Activated CD8-positive, alpha-beta memory T cell treated with anti-CD3 and anti-CD28 coated beads, Interleukin-2, amount 50 U/mL, for 24 hours (primary cell): Measurements from ENCODE around the gene ADH1C.
"Not testable (repeated sequence)": the region's sequence is repeated elsewhere in the genome, so short reads cannot be mapped to it uniquely, and the experiment has no call there.

Experiments
- DNase-seq: peaks from one replicate; pipeline ENCODE4 v3.0.0-alpha.2; 2020; ENCODE audit errors: extremely low read depth

ADH1C gene

GRCh38 chr4:99352602-99353537 is at the start of gene ADH1C:
TSS of gene ADH1C (minus strand) at chr4:99352746. CDS start at chr4:99352675, 71 bp downstream.
- no peak for DNase-seq

GRCh38 chr4:99400831-99401230 is 48.3 kb upstream of the ADH1C start:
- DNase-seq = no peak

GRCh38 chr4:99399017-99399416 is 46.5 kb upstream of the ADH1C start:
- no peak for DNase-seq

DNA sequence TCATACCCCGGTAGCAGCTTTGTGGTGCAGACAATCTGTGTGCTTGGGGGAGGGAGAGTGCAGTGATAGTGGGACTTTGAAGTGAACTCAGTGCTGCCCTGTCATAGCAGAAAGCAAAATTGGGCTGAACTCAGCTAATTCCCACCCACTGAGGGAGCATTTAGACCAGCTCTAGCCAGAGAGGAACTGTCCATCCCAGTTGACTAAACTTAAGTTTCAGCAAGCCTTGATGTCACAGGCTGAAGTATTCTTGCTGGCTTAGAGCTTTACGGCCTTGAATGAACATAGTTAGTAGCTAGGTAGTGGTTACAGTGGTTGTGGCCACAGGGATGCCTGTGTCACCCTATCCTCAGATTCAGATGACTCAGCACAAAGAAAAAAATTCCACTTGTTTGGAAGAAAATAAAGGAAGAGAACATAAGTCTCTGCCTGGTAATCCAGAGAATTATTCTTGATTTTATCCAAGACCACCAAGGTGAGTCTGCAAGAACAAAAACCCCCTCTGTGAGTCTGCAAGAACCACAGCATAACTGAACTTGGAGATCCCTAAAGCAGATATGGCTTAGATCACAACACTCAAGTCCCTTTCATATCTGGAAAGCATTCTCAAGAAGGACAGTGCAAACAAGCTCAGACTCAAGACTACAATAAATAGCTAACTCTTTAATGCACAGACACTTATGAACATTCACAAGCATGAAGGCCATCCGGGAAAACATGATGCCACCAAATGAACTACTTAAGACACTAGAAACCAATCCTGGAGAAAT is 43.2 kb upstream of the ADH1C start:
- DNase-seq = no peak

- DNase-seq = no peak
Measured at GRCh38 chr4:99394896-99395295, 42.4 kb upstream of the ADH1C start.

- no peak for DNase-seq
Measured at GRCh38 chr4:99390055-99390454, 37.5 kb upstream of the ADH1C start.

GRCh38 chr4:99389606-99390005 is 37.1 kb upstream of the ADH1C start:
- DNase-seq = no peak

DNA sequence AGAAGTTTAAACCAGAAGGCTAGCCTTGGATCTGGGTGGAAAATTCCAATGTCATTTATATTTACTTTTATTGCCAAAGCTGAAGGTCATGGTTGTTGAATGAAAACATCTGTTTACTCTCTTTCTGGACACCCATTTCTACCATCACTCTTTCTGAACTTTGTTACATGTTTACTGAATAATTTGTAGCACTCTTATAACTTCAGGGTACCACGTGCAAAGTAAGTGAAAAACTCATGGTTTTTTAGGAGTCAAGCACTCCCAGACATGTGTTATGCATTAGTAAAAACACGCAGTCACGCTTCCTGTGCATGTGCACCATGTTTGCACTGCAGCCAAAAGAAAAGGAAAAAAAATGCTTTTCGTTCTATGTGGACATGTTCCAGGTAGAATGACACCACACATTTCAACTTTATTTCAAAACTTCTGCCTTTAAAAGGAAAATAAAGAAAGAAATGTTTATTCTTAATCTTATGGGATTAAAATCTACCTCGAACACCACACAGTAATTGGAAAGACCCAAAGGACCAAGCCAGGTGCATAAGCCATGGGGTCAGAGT is 31.4 kb upstream of the ADH1C start:
- DNase-seq = no peak

DNA sequence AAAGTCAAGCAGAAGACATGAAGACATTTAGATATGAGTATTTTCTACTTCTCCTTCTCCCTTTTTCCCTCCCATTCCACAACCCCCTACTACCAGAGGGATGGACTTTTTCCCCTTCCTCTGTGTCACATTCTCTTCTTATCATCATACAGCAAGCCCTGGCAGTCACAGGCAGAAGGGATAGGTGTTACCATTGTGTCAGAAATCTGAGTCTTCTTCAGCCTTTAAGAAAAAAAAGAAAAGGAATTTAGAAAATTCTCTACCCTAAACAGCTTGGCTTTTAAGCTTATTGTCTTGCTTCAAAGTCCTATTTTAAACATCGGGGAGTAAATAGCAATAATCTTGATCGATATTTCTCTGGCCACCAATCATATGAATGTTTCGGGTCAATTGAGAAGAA is 30.9 kb upstream of the ADH1C start:
- DNase-seq = no peak

GRCh38 chr4:99382745-99383360 is 30.3 kb upstream of the ADH1C start:
- no peak for DNase-seq

DNA sequence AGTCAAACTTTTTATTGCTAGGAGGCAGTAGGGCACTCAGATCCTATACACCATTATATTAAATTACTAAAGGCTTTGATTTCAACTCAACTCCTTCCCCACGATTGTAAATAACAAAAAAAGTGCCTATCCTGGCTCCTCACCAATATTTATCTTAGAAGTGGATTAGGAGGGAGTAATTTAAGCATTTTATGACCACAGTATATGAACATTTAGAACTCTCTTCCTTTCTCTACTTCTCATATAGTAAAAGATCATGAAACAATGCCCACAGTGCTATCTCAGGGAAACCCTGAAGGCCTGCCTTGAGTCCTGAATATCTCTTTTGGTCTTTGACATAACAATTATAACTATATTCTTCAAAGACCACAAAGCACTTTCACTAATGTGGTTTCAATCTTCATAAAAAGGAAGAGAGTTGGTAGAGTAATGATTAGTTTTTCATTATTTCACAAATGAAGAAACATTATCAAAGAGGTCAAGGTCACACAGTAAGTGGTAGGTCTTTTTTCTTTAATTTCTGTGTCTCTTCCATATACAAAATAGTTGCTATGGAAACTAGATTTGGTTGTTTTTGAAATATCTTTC is 29.1 kb upstream of the ADH1C start:
- DNase-seq = no peak

DNA sequence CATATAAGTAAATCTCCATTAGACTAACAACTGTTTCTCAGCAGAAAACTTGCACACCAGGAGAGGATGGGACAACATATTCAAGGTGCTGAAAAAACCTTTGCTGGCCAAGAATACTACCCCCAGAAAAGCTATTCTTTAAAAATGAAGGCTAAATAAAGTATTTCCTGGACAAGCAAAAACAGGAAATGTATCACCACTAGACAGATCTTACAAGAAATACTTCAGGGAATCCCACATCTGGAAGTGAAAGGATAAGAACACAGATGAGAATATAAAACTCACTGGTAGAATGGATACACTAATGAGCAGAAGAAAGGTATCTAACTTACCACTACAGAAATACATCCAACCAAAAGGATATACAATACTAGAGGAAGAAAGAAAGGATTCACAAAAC is 27.0 kb upstream of the ADH1C start:
- DNase-seq = no peak

- DNase-seq = no peak
Measured at GRCh38 chr4:99378876-99379275, 26.3 kb upstream of the ADH1C start.

DNA sequence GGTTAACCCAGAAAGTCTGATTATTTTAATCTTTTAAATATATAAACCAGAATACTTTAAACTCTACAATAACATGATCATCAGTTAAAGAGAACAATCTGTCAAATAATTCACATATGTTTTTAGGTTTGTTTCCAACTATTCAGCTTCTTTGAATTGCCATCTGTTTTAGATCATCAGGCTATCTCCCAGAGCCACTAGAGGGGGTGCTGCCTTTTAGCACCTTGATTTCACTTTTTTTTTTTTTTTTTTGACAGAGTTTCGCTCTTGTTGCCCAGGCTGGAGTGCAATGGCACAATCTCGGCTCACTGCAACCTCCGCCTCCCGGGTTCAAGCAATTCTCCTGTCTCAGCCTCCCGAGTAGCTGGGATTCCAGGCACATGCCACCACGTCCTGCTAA is 24.8 kb upstream of the ADH1C start:
- DNase-seq = not testable (repeated sequence)

DNA sequence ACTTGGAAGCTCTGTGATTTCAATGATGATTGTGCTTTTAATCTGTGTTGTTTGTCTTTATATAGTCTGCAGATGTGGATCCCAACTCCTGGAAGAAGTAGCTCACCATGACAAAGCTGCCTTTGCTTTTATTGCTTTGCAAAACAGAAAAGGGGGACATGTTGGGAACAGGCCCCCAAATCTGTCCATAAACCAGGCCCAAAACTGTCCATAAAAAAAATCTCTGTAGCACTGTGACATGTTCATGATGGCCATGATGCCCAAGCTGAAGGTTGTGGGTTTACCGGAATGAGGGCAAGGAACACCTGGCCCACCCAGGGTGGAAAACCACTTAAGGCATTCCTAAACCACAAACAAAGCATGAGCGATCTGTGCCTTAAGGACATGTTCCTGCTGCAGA is 19.9 kb upstream of the ADH1C start:
- DNase-seq = not testable (repeated sequence)

- DNase-seq = not testable (repeated sequence)
Measured at GRCh38 chr4:99367817-99368216, 15.3 kb upstream of the ADH1C start.

DNA sequence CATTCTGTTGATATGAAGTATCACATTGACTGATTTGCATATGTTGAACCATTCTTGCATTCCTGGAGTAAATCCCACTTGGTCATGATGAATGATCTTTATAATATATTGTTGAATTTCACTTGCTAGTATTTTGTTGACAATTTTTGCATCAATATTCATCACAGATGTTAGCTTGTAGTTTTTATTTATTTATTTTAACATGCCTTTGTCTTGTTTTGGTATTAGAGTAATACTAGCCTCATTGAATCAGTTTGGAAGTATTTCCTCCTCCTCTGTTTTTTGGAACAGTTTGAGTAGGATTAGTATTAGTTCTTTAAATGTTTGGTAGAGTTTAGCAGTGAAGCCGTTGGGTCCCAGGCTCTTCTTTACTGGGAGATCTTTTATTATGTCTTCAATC is 13.9 kb upstream of the ADH1C start:
- no peak for DNase-seq

GRCh38 chr4:99362768-99363167 is 10.2 kb upstream of the ADH1C start:
- DNase-seq = no peak

- no peak for DNase-seq
Measured at GRCh38 chr4:99361899-99362275, 9.3 kb upstream of the ADH1C start.

- DNase-seq = no peak
Measured at GRCh38 chr4:99361268-99361898, 8.8 kb upstream of the ADH1C start.

GRCh38 chr4:99359480-99360204 is 7.1 kb upstream of the ADH1C start:
- no peak for DNase-seq
